H1 (cell line): Measurements from ENCODE around the gene TYK2. TPM values are rescaled to one million over a fixed set of nuclear protein-coding genes. Genes with fewer than 3 reads are reported as not detected.

Experiments used
- CTCF ChIA-PET: fragments of 300-600 bp; sonication (Branson Sonifier 250); formaldehyde crosslinking; loops from one replicate; lab custom pipeline; 2021; ENCODE audit not compliant: partially characterized antibody; lab: Charles Lee
- POLR2A ChIA-PET: fragments of 300-600 bp; sonication (Branson Sonifier 250); formaldehyde crosslinking; loops from one replicate; lab custom pipeline; 2021; ENCODE audit warnings: inconsistent platforms; ENCODE audit not compliant: partially characterized antibody; lab: Charles Lee
- DNase-seq, 2 experiments: peaks; one replicate each; pipeline versions ENCODE4 v3.0.0 to v3.0.0-alpha.2; 2010 to 2022; ENCODE audit warnings: low spot score in 2 of 2, low read depth in 1 of 2, mixed read lengths in 1 of 2
- FAIRE-seq: peaks from 2 replicates; lab custom pipeline; 2011; peaks lifted over from hg19 to GRCh38; lab: Jason Lieb, UNC
- H2AFZ ChIP-seq: 2 replicates; pipeline ENCODE4 v1.8.1; 2012; ENCODE audit warnings: low read length, inconsistent platforms
- H2AK5ac ChIP-seq: 2 replicates; pipeline ENCODE4 v1.6.1; 2013; ENCODE audit warnings: low read depth, low read length
- H2BK120ac ChIP-seq: replicated peaks from 2 replicates; pipeline ENCODE3; 2013; ENCODE audit warnings: low read depth, low read length, inconsistent platforms
- H2BK12ac ChIP-seq: 2 replicates; pipeline ENCODE4 v1.6.1; 2013; ENCODE audit warnings: low read depth, low read length
- H2BK15ac ChIP-seq: 2 replicates; pipeline ENCODE4 v1.6.1; 2013; ENCODE audit warnings: low read length
- H2BK20ac ChIP-seq: 2 replicates; pipeline ENCODE4 v1.6.1; 2013; ENCODE audit warnings: low read length
- H2BK5ac ChIP-seq: 2 replicates; pipeline ENCODE4 v1.6.1; 2013; ENCODE audit warnings: low read depth, low read length
- H3K14ac ChIP-seq: 2 replicates; pipeline ENCODE4 v1.6.1; 2013; ENCODE audit warnings: inconsistent platforms; ENCODE audit not compliant: insufficient read length
- H3K18ac ChIP-seq: 2 replicates; pipeline ENCODE4 v1.6.1; 2013; ENCODE audit warnings: low read length; ENCODE audit errors: extremely low read depth
- H3K23ac ChIP-seq: 2 replicates; pipeline ENCODE4 v1.6.1; 2013; ENCODE audit warnings: inconsistent platforms; ENCODE audit not compliant: insufficient read length
- H3K23me2 ChIP-seq: 2 replicates; pipeline ENCODE4 v1.6.1; 2013; ENCODE audit warnings: low read depth, low read length
- H3K27ac ChIP-seq: 2 replicates; pipeline ENCODE4 v1.6.1; 2011; ENCODE audit warnings: low read depth, low read length, inconsistent platforms
- H3K27me3 ChIP-seq, 4 experiments: replicated peaks in 1 of 4; 1 replicate in 1 of 4; 2 replicates in 3 of 4; pipeline versions ENCODE4 v1.6.1 to v1.8.1; 2011 to 2013; ENCODE audit warnings: low read length in 3 of 4, mild to moderate bottlenecking in 3 of 4, inconsistent platforms in 2 of 4, mixed read lengths in 2 of 4, moderate library complexity in 1 of 4; ENCODE audit not compliant: control insufficient read depth in 3 of 4, insufficient read depth in 3 of 4; ENCODE audit errors: extremely low read depth in 1 of 4
- H3K36me3 ChIP-seq, 4 experiments: 2 replicates each; pipeline versions ENCODE4 v1.6.1 to v1.8.1; 2011 to 2013; ENCODE audit warnings: mild to moderate bottlenecking in 4 of 4, low read length in 3 of 4, moderate library complexity in 2 of 4, control low read depth in 1 of 4, inconsistent platforms in 1 of 4; ENCODE audit not compliant: insufficient read depth in 4 of 4, control insufficient read depth in 2 of 4
- H3K4ac ChIP-seq: replicated peaks from 2 replicates; pipeline ENCODE3; 2013; ENCODE audit warnings: low read length, low read depth, mixed read lengths, inconsistent platforms; ENCODE audit not compliant: insufficient read length
- H3K4me1 ChIP-seq, 4 experiments: replicated peaks in 1 of 4; 1 replicate in 1 of 4; 2 replicates in 3 of 4; pipeline versions ENCODE4 v1.6.1 to v1.8.1; 2011 to 2013; ENCODE audit warnings: low read length in 3 of 4, inconsistent platforms in 2 of 4, mixed read lengths in 1 of 4; ENCODE audit not compliant: insufficient read depth in 4 of 4, control insufficient read depth in 3 of 4
- H3K4me2 ChIP-seq, 2 experiments: 2 replicates each; pipeline versions ENCODE4 v1.6.1 to v1.8.1; 2011 to 2013; ENCODE audit warnings: low read depth in 2 of 2, low read length in 2 of 2, control low read depth in 1 of 2, inconsistent platforms in 1 of 2, mild to moderate bottlenecking in 1 of 2; ENCODE audit not compliant: insufficient read depth in 1 of 2
- H3K4me3 ChIP-seq, 4 experiments: fragments of 200-600, 300-600 bp in 1 of 4; sonication (generic), shearing (Covaris generic), sonication (Bioruptor Twin) in 1 of 4; 2 replicates each; pipeline versions ENCODE4 v1.5.1 to v1.8.1; 2011 to 2016; ENCODE audit warnings: low read length in 4 of 4, low read depth in 3 of 4, control low read depth in 2 of 4, inconsistent platforms in 2 of 4, mild to moderate bottlenecking in 2 of 4, mixed read lengths in 1 of 4, moderate library complexity in 1 of 4; ENCODE audit not compliant: insufficient read depth in 2 of 4; ENCODE audit errors: extremely low read depth in 1 of 4
- H3K56ac ChIP-seq: replicated peaks from 2 replicates; pipeline ENCODE3; 2013; ENCODE audit warnings: low read depth, mild to moderate bottlenecking, mixed read lengths, low read length, inconsistent platforms; ENCODE audit not compliant: insufficient read length
- H3K79me1 ChIP-seq: 2 replicates; pipeline ENCODE4 v1.6.1; 2013; ENCODE audit warnings: low read depth, low read length, control low read depth
- H3K79me2 ChIP-seq, 2 experiments: 2 replicates each; pipeline versions ENCODE4 v1.6.1 to v1.8.1; 2012 to 2013; ENCODE audit warnings: low read length in 2 of 2, mild to moderate bottlenecking in 2 of 2, inconsistent platforms in 1 of 2; ENCODE audit not compliant: insufficient read depth in 2 of 2, control insufficient read depth in 1 of 2
- H3K9ac ChIP-seq, 4 experiments: replicated peaks in 1 of 4; 1 replicate in 1 of 4; 2 replicates in 3 of 4; pipeline versions ENCODE4 v1.6.1 to v1.8.1; 2011 to 2013; ENCODE audit warnings: low read depth in 3 of 4, low read length in 3 of 4, control low read depth in 2 of 4, mild to moderate bottlenecking in 2 of 4, moderate library complexity in 2 of 4, inconsistent platforms in 1 of 4; ENCODE audit errors: extremely low read depth in 1 of 4
- H3K9me3 ChIP-seq, 2 experiments: 2 replicates each; pipeline versions ENCODE4 v1.6.1 to v1.8.1; 2012 to 2013; ENCODE audit warnings: mild to moderate bottlenecking in 2 of 2, moderate library complexity in 2 of 2, control low read depth in 1 of 2, inconsistent platforms in 1 of 2, low read depth in 1 of 2, low read length in 1 of 2, mixed read lengths in 1 of 2; ENCODE audit not compliant: insufficient read depth in 2 of 2
- H4K20me1 ChIP-seq, 2 experiments: replicated peaks in 1 of 2; 2 replicates each; pipeline versions ENCODE3 to v1.8.1; 2011 to 2013; ENCODE audit warnings: inconsistent platforms in 2 of 2, low read length in 2 of 2, mild to moderate bottlenecking in 1 of 2; ENCODE audit not compliant: insufficient read depth in 2 of 2, control insufficient read depth in 1 of 2
- H4K5ac ChIP-seq: 2 replicates; pipeline ENCODE4 v1.6.1; 2013; ENCODE audit warnings: low read length, low read depth, mixed read lengths, inconsistent platforms; ENCODE audit not compliant: insufficient read length
- H4K8ac ChIP-seq: 2 replicates; pipeline ENCODE4 v1.8.0; 2013; ENCODE audit warnings: mild to moderate bottlenecking, moderate library complexity, low read length, inconsistent platforms; ENCODE audit not compliant: insufficient read depth; ENCODE audit errors: extremely low read depth
- H4K91ac ChIP-seq: replicated peaks from 2 replicates; pipeline ENCODE3; 2013; ENCODE audit warnings: low read length, mixed read lengths, inconsistent platforms; ENCODE audit not compliant: insufficient read length
- ASH2L ChIP-seq: fragments of 200-600, 300-600 bp; sonication (generic); IDR thresholded peaks from one replicate; pipeline ENCODE4 v1.7.1; 2017; ENCODE audit warnings: low read length
- ATF3 ChIP-seq: IDR thresholded peaks from 2 replicates; pipeline ENCODE4 v1.6.1; 2011; ENCODE audit warnings: low read depth, mild to moderate bottlenecking, low read length; ENCODE audit not compliant: insufficient read depth
- BCL11A ChIP-seq, 2 experiments: IDR thresholded peaks; one replicate each; pipeline ENCODE4 v1.6.1; 2011; ENCODE audit warnings: low read depth in 2 of 2, low read length in 2 of 2, mild to moderate bottlenecking in 2 of 2
- CREB1 ChIP-seq: IDR thresholded peaks from 2 replicates; pipeline ENCODE4 v1.6.1; 2012; ENCODE audit warnings: inconsistent platforms
- E2F6 ChIP-seq: IDR thresholded peaks from 2 replicates; pipeline ENCODE4 v1.6.1; 2012; ENCODE audit warnings: inconsistent platforms
- EZH2 ChIP-seq: fragments of 200-600 bp; sonication (generic); IDR thresholded peaks from 2 replicates; pipeline ENCODE4 v1.7.1; 2012; ENCODE audit warnings: low read depth, mild to moderate bottlenecking, moderate library complexity, low read length, inconsistent platforms; ENCODE audit not compliant: severe bottlenecking
- GTF2F1 ChIP-seq: IDR thresholded peaks from 2 replicates; pipeline ENCODE4 v1.6.1; 2012; ENCODE audit warnings: low read depth, low read length, improper control_type of control experiment, borderline replicate concordance
- JUN ChIP-seq: IDR thresholded peaks from 2 replicates; pipeline ENCODE4 v1.6.1; 2011; ENCODE audit warnings: low read depth, mild to moderate bottlenecking, improper control_type of control experiment, low read length
- JUND ChIP-seq: IDR thresholded peaks from 2 replicates; pipeline ENCODE4 v1.6.1; 2011; ENCODE audit warnings: mild to moderate bottlenecking, improper control_type of control experiment, low read length
- RXRA ChIP-seq: IDR thresholded peaks from 2 replicates; pipeline ENCODE4 v1.6.1; 2011; ENCODE audit warnings: low read depth, mild to moderate bottlenecking, low read length, moderate library complexity; ENCODE audit not compliant: insufficient read depth
- TCF12 ChIP-seq: IDR thresholded peaks from 2 replicates; pipeline ENCODE4 v1.6.1; 2011; ENCODE audit warnings: low read depth, mild to moderate bottlenecking, low read length
- USF2 ChIP-seq: IDR thresholded peaks from 2 replicates; pipeline ENCODE4 v1.6.1; 2011; ENCODE audit warnings: low read length, improper control_type of control experiment
- WGBS, 2 experiments: shearing (Covaris generic) in 1 of 2; methylation state at CpG; one replicate each; pipeline versions ENCODE4 v1.1.6 to v1.1.7; 2013 to 2015; ENCODE audit warnings: low lambda C conversion rate in 2 of 2, mixed read lengths in 2 of 2, inconsistent platforms in 1 of 2, low coverage in 1 of 2, missing lambda C conversion rate in 1 of 2; ENCODE audit not compliant: insufficient replicate concordance in 2 of 2, insufficient coverage in 1 of 2, insufficient read length in 1 of 2; ENCODE audit errors: extremely low coverage in 1 of 2, missing lambda C conversion rate in 1 of 2; 5-methylcytosine and 5-hydroxymethylcytosine counted together
- polyA plus RNA-seq, 7 experiments: library from polyadenylated mRNA; depleted of rRNA in 3 of 7; stranded (reverse) in 5 of 7; unstranded in 2 of 7; fragments of >200 nt in 5 of 7; fragments of 200-250 nt in 2 of 7; gene quantifications; 1 replicate in 5 of 7; 2 replicates in 1 of 7; 4 replicates in 1 of 7; pipeline versions ENCODE4 v1.2.1 to v1.2.3, GENCODE V29; 2011 to 2013; ENCODE audit warnings: missing spikeins in 2 of 7, mixed read lengths in 2 of 7
- total RNA-seq: library from RNA; stranded (reverse); fragmentation: NEBNext Ultra II Directional; extraction: Animal tissue kit (Norgen Biotek cat#: 25700); gene quantifications from 2 replicates; pipeline ENCODE4 v1.2.1, GENCODE V29; 2021

TYK2 gene
- total and polyA plus RNA-seq, 2 of the 8 experiments (the other 6 are each of a cell fraction or from before 2014, with no cell fraction given), result 32.1 to 40.8 TPM

- Histone ChIP-seq H3K56ac (no peak overlapping the region), H3K79me1 (peaks cover 5% of the 10 kb centered on the region), H2AK5ac (no peak overlapping the region), H2BK20ac (no peak overlapping the region), H3K27me3 (no peaks in the 10 kb centered on the region), H4K91ac (no peak overlapping the region), H3K4ac (no peak overlapping the region), H3K4me2 (no peak overlapping the region), H3K79me2 (peaks cover 3 to 35% of the 10 kb centered on the region in 2 experiments; a peak in 3 of 4 replicates), H3K9ac (no peak overlapping the region), H3K4me3 (no peak overlapping the region), H4K5ac (no peak overlapping the region), H3K27ac (no peak overlapping the region), H2BK120ac (no peak overlapping the region), H3K23me2 (no peaks in the 10 kb centered on the region), H2AFZ (no peak overlapping the region), H2BK12ac (no peak overlapping the region), H3K4me1 (no peaks in the 10 kb centered on the region), H3K23ac (no peak overlapping the region), H4K8ac (no peak overlapping the region), H3K9me3 (no peaks in the 10 kb centered on the region), H3K18ac (no peak overlapping the region), H3K36me3 (peaks cover 0 to 44% (median 21%) of the 10 kb centered on the region in 4 experiments; a peak in 7 of 8 replicates), H4K20me1 (peaks cover 11 to 29% of the 10 kb centered on the region in 2 experiments), H2BK5ac (no peak overlapping the region), H3K14ac (no peak overlapping the region), H2BK15ac (no peak overlapping the region)
- POLR2A ChIA-PET, result interaction anchor here (0.6 to 0.8 kb wide), 2 partner anchors 10 to 135 kb away, joined by 3 read pairs; no protein-coding TSS in a partner anchor
- CTCF ChIA-PET, result interaction anchor here (0.7 to 1.4 kb wide), 4 partner anchors 12 to 123 kb away, joined by 3 to 4 read pairs (median 3); no protein-coding TSS in a partner anchor
- no peak for DNase-seq
- WGBS, 2 experiments, result 98% methylated on average over 10 of the region's 24 CpGs; no CpG with 5 or more reads in 1 of the 2 experiments
- FAIRE-seq, result no peak
- TF ChIP-seq EZH2 (no peak), ASH2L (no peak), GTF2F1 (no peak), BCL11A (IDR thresholded peaks at IDR 0.05; ENCODE audit: low read depth in 2 of 2, low read length in 2 of 2) (no peak), CREB1 (no peak), TCF12 (no peak), USF2 (no peak), JUN (no peak), RXRA (no peak), JUND (no peak), ATF3 (no peak), E2F6 (no peak)
Measured at GRCh38 chr19:10395917-10396316, 15.5 kb upstream of the TYK2 start.
